ENCODE measurements around the gene XXYLT1.
"Not testable (repeated sequence)": the region's sequence is repeated elsewhere in the genome, so short reads cannot be mapped to it uniquely, and the experiment has no call there.

XXYLT1 gene

DNA sequence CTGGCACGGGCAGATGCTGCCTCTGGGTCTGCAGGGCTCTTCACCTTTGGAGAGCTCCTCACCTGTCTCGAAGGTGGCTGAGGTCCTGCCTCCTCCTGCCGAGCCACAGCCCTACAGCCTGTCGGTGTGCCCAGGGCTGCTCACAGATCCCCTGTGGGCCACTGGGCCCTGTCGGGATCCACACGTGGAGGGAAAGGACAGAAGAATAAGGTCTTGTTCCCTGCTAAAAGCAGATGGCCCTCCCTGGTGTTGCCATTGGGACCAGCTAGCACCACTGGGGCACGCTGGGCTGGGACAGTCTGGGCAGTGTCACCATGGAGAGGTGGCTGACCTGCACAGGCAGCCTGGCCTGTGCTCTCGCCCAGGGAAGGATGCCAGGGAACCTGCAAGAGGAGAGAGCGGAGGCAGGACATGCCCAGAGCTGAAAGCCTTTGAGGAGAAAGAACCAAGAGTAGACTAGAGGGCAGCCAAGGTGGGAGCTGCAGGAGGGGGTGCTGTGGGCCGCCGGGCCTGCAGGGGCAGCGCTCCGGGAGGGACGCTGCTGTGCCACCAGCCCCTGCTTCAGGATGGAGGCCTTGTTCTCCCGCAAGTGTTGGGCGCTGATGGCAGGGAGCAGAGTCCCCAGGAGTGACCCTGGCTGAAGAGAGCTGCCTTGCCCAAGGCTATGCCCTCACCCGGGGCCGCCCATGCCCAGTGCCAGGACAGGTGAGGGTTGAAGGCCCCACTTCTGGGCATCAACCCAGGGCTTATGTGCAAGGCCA, 210.2 kb downstream of the XXYLT1 start:
- DNase-seq, result no peak

DNA sequence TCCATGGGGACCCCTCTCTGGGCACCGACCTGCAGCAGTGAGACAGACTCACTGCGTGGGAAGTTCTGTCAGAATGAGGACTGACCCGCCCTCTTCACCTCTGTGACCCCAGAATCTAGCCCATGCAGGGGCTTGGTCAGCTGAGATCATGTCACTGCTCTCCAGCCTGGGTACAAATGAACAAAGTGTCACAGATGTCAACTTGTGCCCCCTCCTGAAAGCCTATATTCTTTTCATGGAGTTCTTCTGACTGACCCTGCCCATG, 210.8 kb downstream of the XXYLT1 start:
- no peak for DNase-seq

- DNase-seq, result no peak
Observed at GRCh38 chr3:195059471-195060216, 211.3 kb downstream of the XXYLT1 start.

GRCh38 chr3:195059006-195059350, 212.0 kb downstream of the XXYLT1 start:
- DNase-seq, result no peak

- no peak for DNase-seq
Observed at GRCh38 chr3:195058336-195059005, 212.5 kb downstream of the XXYLT1 start.

DNA sequence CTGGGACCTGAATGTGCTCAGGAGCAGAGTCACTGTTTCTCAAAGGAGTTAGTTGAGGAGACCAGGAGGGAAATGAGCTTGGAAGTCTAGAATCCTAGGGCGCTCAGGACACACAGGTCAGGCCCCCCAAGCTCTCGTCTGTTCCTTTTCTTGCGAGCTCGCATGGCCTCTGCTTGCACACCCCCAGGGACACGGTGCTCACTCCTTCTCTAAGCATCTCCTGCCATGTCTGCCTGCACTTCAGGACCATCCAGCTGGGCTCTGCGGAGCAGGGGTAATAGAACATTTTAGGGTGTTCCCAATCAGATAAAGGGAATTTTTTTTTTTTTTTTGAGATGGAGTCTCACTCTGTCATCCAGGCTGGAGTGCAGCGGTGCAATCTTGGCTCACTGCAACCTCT, 213.2 kb downstream of the XXYLT1 start:
- no peak for DNase-seq

DNA sequence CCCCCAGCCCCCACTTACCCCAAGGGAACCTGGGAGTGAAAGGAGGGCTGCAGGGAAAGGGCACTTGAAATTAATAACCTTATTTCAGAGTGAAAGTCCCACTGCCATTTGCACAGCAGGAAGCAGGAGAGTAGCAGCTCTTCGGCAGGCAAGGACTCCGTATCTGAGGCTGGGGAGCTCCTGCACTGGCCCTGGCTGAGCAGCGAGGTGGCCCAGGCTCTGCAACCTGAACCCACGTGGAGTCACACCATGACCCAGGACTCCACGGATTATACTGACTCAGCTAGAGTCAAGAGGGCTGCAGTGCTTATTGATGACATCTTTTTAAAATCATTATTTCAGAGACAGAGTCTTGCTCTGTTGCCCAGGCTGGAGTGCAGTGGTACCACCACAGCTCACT, 214.5 kb downstream of the XXYLT1 start:
- DNase-seq, result no peak

GRCh38 chr3:195054311-195054710, 216.6 kb downstream of the XXYLT1 start:
- DNase-seq, result no peak

GRCh38 chr3:195052939-195053338, 218.0 kb downstream of the XXYLT1 start:
- no peak for DNase-seq

DNA sequence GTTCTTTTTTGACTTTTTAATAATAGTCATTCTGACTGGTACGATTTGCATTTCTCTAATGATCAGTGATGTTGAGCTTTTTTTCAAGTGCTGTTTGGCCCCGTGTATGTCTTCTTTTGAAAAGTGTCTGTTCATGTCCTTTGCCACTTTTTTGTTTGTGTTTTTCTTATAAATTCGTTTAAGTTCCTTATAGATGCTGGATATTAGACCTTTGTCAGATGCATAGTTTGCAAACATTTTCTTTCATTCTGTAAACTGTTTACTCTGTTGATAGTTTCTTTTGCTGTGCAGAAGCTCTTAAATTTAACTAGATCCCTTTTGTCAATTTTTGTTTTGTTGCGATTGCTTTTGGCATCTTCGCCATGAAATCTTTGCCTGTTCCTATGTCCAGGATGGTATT, 220.7 kb downstream of the XXYLT1 start:
- DNase-seq, result not testable (repeated sequence)

DNA sequence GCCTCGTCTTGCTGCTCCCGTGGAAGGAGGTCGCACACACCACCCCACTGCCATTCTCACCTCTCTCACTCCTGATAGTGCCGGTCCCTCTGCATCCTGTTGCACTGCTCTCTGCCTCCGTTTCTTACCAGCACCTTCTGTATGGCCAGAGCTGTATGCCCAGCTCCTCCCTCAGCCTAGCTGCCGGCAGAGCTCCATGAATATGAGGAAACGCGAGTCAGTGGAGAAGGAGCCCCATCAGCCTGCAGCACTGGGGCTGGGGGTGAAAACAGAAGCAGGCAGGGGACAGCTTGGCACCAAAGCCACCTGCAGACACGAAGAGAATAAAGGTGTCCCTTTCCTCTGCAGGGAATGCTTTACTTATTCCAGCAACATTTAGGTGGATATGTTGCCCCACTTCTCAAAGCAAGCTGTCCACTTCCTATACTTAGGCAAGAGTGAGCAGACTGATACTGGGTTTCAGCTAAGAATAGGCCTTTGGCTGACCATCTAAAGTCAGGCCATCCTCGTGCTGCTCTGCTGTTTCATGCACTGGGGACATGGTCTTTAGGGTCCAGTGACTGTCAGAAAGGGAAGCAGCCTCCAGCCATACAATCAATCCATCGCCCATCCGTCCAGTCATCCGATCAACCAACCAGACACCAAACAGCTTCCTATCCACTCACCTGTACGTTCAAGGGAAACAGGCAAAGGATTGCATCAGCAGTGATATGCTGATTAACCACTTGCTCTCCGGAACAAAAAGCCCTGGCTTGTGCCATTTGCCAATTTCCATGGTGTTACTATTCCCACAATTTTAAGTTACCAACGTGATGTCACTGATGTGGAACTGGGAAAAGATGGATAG, 222.7 kb downstream of the XXYLT1 start:
- DNase-seq, result no peak

DNA sequence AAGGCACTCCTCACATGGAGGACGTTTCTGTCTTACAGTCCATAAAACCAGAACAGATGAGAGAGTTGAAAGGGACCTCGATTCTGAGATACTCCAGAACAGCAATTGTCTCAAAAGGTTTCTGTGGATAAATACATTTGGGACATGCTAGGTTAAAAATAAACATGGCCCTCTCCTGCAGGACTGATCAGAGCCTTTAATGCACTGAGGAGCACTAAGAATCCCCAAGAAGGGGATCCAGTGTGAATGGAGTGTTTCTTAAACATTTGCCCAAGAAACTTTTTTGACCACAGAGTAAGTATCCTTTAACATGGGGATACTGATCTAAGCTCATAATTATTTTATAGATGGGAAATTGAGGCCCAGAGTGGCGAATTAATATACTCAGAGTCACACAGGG, 223.4 kb downstream of the XXYLT1 start:
- no peak for DNase-seq

GRCh38 chr3:195046441-195046840, 224.5 kb downstream of the XXYLT1 start:
- DNase-seq, result no peak

- no peak for DNase-seq
Observed at GRCh38 chr3:195045481-195046210, 225.3 kb downstream of the XXYLT1 start.

- no peak for DNase-seq
Observed at GRCh38 chr3:195044411-195044810, 226.5 kb downstream of the XXYLT1 start.

DNA sequence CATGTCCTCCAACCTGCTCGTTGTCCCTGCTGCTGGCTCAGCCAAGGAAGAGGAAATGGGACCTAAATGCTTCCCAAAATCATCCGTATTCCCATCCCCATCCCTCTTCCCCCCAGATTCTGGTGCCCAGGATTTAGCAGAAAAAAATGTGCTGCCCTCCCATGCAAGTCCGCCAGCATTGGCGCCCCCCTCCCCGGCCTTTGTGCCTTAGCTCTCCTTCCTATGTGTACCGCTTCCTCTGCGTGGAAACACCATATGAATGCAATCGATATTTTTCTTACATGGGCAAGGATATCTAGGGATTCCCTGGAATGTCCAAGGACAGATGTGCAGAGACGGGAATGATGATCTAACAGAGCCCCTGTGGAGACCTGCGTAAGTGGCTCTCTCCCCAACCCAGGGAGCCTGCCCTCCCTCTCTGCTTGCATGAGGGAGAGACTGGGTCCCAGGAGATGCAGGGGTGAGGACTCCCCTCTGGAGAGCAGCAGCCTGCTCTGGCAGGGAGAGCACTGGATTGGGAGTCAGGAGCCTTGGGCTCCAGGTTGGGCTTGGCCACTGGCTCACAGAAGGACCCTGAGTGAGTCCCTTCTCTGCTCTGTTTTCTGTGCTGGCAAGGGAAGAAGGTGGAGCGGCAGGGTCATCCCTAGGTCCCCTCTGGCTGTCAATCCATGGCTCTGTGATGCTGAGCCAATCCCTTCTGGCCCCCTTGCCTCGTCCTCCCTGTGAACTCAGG, 227.2 kb downstream of the XXYLT1 start:
- DNase-seq, result no peak

DNA sequence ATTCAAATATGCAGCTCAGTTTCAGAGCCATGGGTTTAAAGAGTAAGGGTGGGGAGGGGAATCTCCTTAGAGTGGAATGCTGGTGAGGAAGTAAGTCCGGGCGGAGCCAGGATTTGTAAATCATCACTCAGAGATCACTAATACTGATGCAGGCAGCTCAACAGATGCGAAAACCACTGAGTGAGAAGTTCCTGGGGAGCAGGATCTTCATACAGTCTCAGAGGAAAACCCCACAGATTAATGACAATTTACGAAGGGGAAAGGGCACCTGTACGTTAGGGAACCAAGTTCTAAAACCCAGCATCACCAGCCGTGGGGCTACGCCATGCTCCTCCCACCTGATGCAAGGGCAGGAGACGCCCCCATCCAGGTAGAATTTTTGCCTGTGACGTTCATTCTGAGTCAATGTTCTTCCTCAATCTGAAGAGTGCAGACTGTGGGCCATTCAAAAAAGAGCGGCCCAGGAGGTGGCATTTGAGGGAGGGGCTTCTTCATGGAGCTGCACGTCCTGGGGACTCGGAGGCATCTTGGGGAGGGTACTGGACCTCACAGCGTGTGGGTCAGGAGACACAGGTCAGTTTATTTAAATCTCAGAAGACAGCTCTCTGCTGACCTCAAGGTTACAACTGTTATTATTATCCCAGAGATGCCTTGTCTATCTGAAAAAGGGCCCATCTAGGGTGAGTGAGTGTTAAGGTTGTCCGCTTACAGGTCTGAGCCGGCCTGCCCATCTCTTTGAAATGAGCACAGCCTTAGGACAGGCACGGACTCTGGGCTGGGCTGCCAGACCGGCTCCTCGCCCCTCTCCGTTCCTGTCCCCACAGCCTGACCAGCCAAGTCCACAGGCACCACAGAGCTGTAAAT, 228.0 kb downstream of the XXYLT1 start:
- no peak for DNase-seq

- no peak for DNase-seq
Observed at GRCh38 chr3:195041871-195042742, 228.9 kb downstream of the XXYLT1 start.

DNA sequence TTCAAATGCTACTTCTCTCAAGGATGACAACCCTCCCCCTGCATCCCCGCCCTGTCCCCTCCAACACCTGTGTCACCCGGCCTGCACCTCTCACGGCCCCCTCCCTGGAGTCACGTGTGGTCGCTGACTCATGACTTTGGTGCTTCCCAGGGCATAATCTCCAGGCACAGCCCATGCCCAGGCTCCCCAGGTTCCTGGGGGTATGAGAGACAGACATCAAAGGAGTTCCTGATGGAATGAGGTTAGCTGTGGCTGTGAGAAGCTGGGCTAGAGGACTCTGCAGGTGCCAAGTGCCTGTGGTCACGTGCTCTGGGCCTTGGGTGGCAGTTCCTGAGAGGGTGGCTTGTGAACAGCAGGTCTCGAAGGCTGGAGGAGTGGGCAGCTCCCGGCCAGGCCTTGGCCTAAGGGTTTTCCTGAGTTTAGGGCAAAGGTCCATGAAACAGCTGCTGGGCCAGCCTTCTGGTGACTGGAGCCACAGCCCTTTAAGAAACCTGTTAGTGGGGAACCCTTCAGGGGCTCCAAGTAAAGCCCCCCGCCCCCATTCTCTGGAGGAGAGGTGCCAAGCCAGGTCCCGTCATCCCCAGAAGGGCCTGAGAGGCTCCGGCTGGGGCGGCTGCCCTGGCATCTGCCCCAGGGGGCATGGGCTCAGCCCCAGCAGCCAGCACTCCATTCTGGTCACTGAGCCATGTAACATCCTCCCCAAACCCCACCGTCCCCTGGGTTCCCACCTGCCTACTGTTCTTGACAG, 230.0 kb downstream of the XXYLT1 start:
- DNase-seq, result no peak
